Measurements from ENCODE around the gene ZBTB7A. TPM values are rescaled to one million over a fixed set of nuclear protein-coding genes. Genes with fewer than 3 reads are reported as not detected.

The ZBTB7A gene
- total and polyA plus RNA-seq, 2 of the 4 experiments (the other 2 are of a cell fraction), result 3.2 to 10.3 TPM

GRCh38 chr19:4038057-4038456 lies 28.6 kb downstream of the ZBTB7A start:
- TF ChIP-seq CTCF (conservative IDR thresholded peaks at IDR 0.05; ENCODE audit: low read depth, low read length) (no peak), ELK1 (IDR thresholded peaks at IDR 0.05; ENCODE audit: borderline replicate concordance, low read depth, low read length) (no peak), RCOR1 (IDR thresholded peaks at IDR 0.05; ENCODE audit: insufficient replicate concordance, low read length) (no peak)
- Histone ChIP-seq H2BK20ac (ENCODE audit: low read depth, low read length) (no peak overlapping the region), H2AFZ (replicated peaks; ENCODE audit: low read length, poor library complexity) (no peak overlapping the region), H4K5ac (ENCODE audit: low read depth, low read length) (no peak overlapping the region), H3K79me1 (ENCODE audit: low read depth in 1 of 2, low read length in 2 of 2) (peaks cover 16 to 43% of the 10 kb centered on the region in 2 experiments; a peak in 3 of 4 replicates), H2BK15ac (ENCODE audit: low read depth, low read length) (no peak overlapping the region), H3K56ac (ENCODE audit: extremely low read depth, insufficient read depth, low read length) (no peak overlapping the region), H3K4me2 (ENCODE audit: low read depth, low read length) (no peak overlapping the region), H4K20me1 (ENCODE audit: insufficient read depth, low read length) (peaks cover 52% of the 10 kb centered on the region), H4K8ac (ENCODE audit: low read depth in 2 of 2, low read length in 2 of 2) (no peak overlapping the region), H3K27ac (ENCODE audit: insufficient read depth, low read length) (no peak overlapping the region), H3K14ac (replicated peaks; ENCODE audit: low read depth, low read length) (no peak overlapping the region), H4K91ac (ENCODE audit: insufficient read depth, low read depth, low read length) (no peak overlapping the region), H3K9me1 (ENCODE audit: insufficient read depth, low read length) (peaks cover 16% of the 10 kb centered on the region), H3K36me3 (ENCODE audit: control insufficient read depth, insufficient read depth, low read length) (peaks cover 57% of the 10 kb centered on the region), H2BK5ac (ENCODE audit: low read depth, low read length, poor library complexity, severe bottlenecking) (no peak overlapping the region), H3K23ac (ENCODE audit: low read depth, low read length) (no peak overlapping the region), H3K27me3 (ENCODE audit: control insufficient read depth, insufficient read depth, low read length) (no peaks in the 10 kb centered on the region), H3K9ac (ENCODE audit: low read depth, low read length) (no peak overlapping the region), H3K4me3 (ENCODE audit: insufficient read depth, low read depth, low read length) (no peak overlapping the region), H3K4me1 (ENCODE audit: control insufficient read depth, insufficient read depth, low read length) (no peaks in the 10 kb centered on the region), H3K4ac (ENCODE audit: low read depth, low read length) (no peak overlapping the region), H3K18ac (ENCODE audit: low read depth, low read length) (no peak overlapping the region), H3K9me3 (ENCODE audit: control insufficient read depth, insufficient read depth, low read length) (no peaks in the 10 kb centered on the region), H2AK5ac (ENCODE audit: low read depth, low read length) (no peak overlapping the region), H2AK9ac (replicated peaks; ENCODE audit: low read depth, low read length, poor library complexity) (no peak overlapping the region), H2BK120ac (ENCODE audit: low read depth, low read length) (no peak overlapping the region)
- 97% methylated on average over 14 of the region's 33 CpGs; no CpG with 5 or more reads in 1 of the 2 experiments for WGBS, 2 experiments (ENCODE audit: extremely low coverage in 2 of 2, insufficient read length in 1 of 2)
- DNase-seq (no peak), ATAC-seq (ENCODE audit: low read depth) (no peak)
- dilution Hi-C loops (cut with HindIII; ENCODE audit: low sequenced_read_pairs, unreplicated experiment) (no loop called here), in situ Hi-C loops (cut with MboI; ENCODE audit: low sequenced_read_pairs) (no loop called here), intact Hi-C loops (cut with micrococcal nuclease) (no loop called here)
- POLR2A ChIA-PET (ENCODE audit: unreplicated experiment), result no interaction called here
- no TSS peak for BruUV-seq (replicated peaks)
- CTCF ChIA-PET, result no interaction called here
